RWPE2 (cell line): ENCODE data around the gene RTN4IP1.

Experiments
- ATAC-seq: fragments of 200-7000 bp; cut with Tn5 transposase; 3 replicates; pipeline ENCODE4 v1.9.1; 2021; ENCODE audit warnings: low read depth
- DNase-seq: peaks from one replicate; pipeline ENCODE4 v3.0.0-alpha.2; 2020; ENCODE audit warnings: low spot score
- H3K27ac ChIP-seq: fragments of 450-650 bp; 2 replicates; pipeline ENCODE4 v1.5.1; 2017; ENCODE audit warnings: mild to moderate bottlenecking; ENCODE audit not compliant: poor library complexity, severe bottlenecking
- H3K27me3 ChIP-seq: fragments of 250-450 bp; sonication (Bioruptor Pico); 2 replicates; pipeline ENCODE4 v1.5.1; 2021; ENCODE audit warnings: mild to moderate bottlenecking, moderate library complexity; ENCODE audit not compliant: insufficient read depth, poor library complexity, severe bottlenecking
- H3K36me3 ChIP-seq: fragments of 250-450 bp; sonication (Bioruptor Pico); 2 replicates; pipeline ENCODE4 v1.5.1; 2020; ENCODE audit warnings: low read depth, mild to moderate bottlenecking, moderate library complexity
- H3K4me1 ChIP-seq: fragments of 250-450 bp; sonication (Bioruptor Pico); 2 replicates; pipeline ENCODE4 v1.5.1; 2021; ENCODE audit warnings: mild to moderate bottlenecking, moderate library complexity; ENCODE audit not compliant: insufficient read depth, poor library complexity, severe bottlenecking
- H3K4me3 ChIP-seq: fragments of 250-450 bp; sonication (Bioruptor Pico); 2 replicates; pipeline ENCODE4 v1.5.1; 2021; ENCODE audit warnings: mild to moderate bottlenecking, moderate library complexity; ENCODE audit not compliant: severe bottlenecking
- H3K9me3 ChIP-seq: fragments of 250-450 bp; sonication (Bioruptor Pico); 2 replicates; pipeline ENCODE4 v1.5.1; 2021; ENCODE audit warnings: mild to moderate bottlenecking, moderate library complexity; ENCODE audit not compliant: severe bottlenecking
- TF ChIP-seq, protein P1 (sequence below): fragments of 450-650 bp; IDR thresholded peaks from one replicate; pipeline ENCODE4 v1.5.1; 2017; ENCODE audit warnings: mild to moderate bottlenecking, moderate library complexity; ENCODE audit not compliant: poor library complexity, severe bottlenecking

The RTN4IP1 gene

DNA sequence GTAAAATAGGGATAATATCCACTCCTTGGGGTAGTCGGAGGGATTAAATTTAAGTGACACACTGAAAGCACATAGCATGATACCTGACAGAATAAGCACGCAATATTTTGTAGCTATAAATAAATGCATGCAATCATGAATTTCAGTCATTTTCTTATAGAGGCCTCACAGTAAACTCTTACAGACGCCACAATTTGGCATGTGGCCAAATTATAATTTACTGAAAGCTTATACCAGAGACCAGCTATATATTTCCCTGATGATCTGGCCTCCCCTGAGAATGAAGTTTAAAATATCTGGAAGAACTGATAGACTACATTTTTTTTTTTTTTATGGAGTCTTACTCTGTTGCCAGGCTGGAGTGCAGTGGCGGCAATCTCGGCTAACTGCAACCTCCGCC, 40.9 kb upstream of the RTN4IP1 start:
- Histone ChIP-seq H3K27ac (no peak overlapping the region), H3K36me3 (peaks cover 13% of the 10 kb centered on the region; the same call in 1 of the 2 replicates), H3K4me3 (no peak overlapping the region), H3K9me3 (no peaks in the 10 kb centered on the region), H3K4me1 (no peaks in the 10 kb centered on the region), H3K27me3 (no peaks in the 10 kb centered on the region)
- ATAC-seq: no peak
- DNase-seq: no peak
- TF ChIP-seq, protein P1, sequence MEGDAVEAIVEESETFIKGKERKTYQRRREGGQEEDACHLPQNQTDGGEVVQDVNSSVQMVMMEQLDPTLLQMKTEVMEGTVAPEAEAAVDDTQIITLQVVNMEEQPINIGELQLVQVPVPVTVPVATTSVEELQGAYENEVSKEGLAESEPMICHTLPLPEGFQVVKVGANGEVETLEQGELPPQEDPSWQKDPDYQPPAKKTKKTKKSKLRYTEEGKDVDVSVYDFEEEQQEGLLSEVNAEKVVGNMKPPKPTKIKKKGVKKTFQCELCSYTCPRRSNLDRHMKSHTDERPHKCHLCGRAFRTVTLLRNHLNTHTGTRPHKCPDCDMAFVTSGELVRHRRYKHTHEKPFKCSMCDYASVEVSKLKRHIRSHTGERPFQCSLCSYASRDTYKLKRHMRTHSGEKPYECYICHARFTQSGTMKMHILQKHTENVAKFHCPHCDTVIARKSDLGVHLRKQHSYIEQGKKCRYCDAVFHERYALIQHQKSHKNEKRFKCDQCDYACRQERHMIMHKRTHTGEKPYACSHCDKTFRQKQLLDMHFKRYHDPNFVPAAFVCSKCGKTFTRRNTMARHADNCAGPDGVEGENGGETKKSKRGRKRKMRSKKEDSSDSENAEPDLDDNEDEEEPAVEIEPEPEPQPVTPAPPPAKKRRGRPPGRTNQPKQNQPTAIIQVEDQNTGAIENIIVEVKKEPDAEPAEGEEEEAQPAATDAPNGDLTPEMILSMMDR: no peak

DNA sequence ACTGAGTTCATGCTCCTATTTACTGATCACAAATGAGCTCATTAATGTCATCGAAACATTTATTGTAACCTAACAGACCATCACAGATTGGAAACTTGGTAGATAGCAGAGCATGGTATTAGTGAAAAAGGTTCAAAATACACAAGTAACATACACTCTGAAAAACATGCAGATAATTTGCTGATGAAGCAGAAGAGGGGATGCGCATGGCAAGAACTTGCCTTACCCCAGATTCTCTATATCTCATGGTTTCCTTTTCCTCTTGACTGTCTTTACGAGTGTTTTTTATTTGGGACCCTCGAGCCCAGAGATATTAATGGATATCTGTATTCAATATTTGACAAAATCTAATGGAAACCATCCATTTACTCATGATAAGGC, 37.7 kb upstream of the RTN4IP1 start:
- H3K36me3 ChIP-seq: peaks cover 38% of the 10 kb centered on the region
- no peaks in the 10 kb centered on the region for H3K27me3 ChIP-seq
- H3K27ac ChIP-seq: no peak overlapping the region
- DNase-seq (no peak), ATAC-seq (no peak)
- TF ChIP-seq, protein P1: no peak
- no peaks in the 10 kb centered on the region for H3K9me3 ChIP-seq
- no peak overlapping the region for H3K4me3 ChIP-seq
- no peaks in the 10 kb centered on the region for H3K4me1 ChIP-seq

DNA sequence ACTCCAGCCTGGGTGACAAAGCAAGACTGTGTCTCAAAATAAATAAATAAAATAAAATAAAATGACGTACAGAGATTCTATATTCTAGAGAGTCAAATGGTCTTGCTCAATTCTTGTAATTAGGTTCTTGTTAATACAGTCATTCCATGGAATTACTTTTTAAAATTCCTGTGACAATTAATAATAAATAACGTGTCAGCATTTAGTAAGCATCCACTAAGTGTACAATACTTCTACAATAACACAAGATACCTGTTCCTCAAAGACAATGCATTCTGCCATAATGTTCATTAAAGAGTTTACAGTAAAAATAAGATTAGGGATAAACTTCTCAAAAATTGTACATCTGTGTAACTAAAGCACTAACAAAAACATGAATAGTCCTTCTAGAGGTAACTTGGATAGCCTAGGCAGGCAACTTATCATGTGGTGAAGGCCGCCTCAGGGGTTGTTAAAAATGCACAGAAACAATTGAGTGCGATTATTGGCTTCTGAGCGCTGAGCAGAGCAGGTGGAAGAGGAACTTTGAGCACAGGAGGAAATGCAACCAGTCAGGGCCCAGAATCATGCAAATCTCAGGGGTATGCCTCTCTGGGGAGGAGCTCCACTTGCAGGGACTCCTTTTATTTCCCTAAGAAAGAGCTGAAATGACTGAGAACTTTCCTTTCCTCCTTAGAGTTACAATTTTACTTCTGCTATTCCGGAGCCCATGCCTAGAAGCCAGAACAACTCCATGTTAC, 37.2 kb upstream of the RTN4IP1 start:
- TF ChIP-seq, protein P1: no peak
- H3K27ac ChIP-seq: no peak overlapping the region
- H3K27me3 ChIP-seq: no peaks in the 10 kb centered on the region
- ATAC-seq (no peak), DNase-seq (no peak)
- H3K36me3 ChIP-seq: peaks cover 38% of the 10 kb centered on the region
- H3K4me3 ChIP-seq: no peak overlapping the region
- no peaks in the 10 kb centered on the region for H3K9me3 ChIP-seq
- H3K4me1 ChIP-seq: no peaks in the 10 kb centered on the region

DNA sequence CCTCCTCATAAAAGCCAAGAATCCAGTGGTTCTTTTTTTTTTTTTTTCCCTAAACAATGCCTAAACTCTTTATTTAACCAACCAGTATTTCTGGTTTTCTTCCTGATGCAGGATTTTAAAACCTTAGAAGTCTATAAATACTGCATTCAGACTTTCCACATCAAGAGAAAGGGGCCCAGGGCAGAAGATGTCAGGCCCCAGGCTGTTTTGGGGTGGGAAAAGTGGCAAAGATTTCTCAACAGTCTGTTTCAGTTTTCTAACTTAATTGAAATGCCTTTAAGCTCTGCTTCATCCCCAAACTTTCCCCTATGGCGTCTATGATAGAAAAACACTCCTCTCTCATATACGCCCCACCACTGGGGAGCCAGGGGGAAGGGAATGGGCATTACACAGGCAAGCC, 33.2 kb upstream of the RTN4IP1 start:
- H3K9me3 ChIP-seq: peaks cover 5% of the 10 kb centered on the region
- no peaks in the 10 kb centered on the region for H3K4me1 ChIP-seq
- no peak overlapping the region for H3K27ac ChIP-seq
- H3K36me3 ChIP-seq: peaks cover 63% of the 10 kb centered on the region
- no peaks in the 10 kb centered on the region for H3K27me3 ChIP-seq
- DNase-seq: no peak
- no peak for ATAC-seq
- H3K4me3 ChIP-seq: no peak overlapping the region
- TF ChIP-seq, protein P1: no peak

DNA sequence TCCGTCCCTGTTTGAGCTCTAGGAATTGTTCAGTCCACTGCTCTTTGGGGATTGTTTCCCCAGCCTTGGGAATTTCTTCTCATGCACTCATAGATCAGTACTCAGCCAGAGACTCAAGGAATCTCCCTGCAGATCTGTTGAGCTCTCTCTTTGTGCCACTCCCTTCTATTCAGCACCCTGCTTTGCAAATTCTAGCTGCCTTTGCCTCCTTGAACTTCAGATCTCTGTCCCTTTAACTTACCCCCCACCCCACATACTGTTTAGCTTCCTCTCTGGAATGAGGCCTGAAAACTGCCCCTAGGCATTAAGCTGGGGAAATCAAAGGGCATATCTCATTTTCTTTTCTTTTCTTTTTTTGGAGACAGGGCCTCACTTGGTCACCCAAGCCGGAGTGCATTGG, 30.6 kb upstream of the RTN4IP1 start:
- Histone ChIP-seq H3K36me3 (peaks cover 68% of the 10 kb centered on the region), H3K4me3 (no peak overlapping the region), H3K9me3 (peaks cover 5% of the 10 kb centered on the region), H3K4me1 (no peaks in the 10 kb centered on the region), H3K27ac (no peak overlapping the region), H3K27me3 (no peaks in the 10 kb centered on the region)
- DNase-seq: no peak
- ATAC-seq: no peak
- TF ChIP-seq, protein P1: no peak
